Measurements from ENCODE around the gene SPTB.

The SPTB gene

DNA sequence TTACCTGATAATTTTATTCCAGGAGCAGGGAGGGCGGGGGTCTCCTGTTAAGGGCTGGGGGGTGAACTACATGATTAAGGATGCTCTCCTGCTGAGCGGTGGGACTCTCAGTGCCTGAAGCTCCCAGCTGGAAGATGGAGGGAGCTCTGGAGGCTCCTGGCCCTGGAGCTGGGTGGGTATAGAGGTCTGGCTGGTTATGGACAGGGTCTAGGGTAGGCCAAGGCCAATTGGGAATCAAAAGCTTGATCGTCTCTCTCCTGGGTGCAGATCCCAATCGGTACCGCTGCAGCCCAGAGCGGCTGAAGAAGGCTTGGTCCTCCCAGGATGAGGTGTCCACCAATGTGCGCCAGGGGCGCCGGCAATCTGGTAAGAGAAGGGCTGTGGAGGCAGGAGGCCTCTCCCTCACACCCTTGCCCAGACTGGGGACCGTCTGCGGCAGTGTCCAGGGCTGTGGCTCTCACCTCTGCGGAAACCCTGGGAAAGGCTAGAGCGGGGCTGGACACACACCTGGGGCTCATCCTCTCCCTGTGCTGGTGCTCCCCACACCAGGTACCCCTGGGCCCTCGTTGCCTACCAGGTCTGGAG is 147.1 kb downstream of the SPTB start:
- in situ Hi-C loops (cut with HindIII; ENCODE audit: low sequenced_read_pairs): no loop called here

DNA sequence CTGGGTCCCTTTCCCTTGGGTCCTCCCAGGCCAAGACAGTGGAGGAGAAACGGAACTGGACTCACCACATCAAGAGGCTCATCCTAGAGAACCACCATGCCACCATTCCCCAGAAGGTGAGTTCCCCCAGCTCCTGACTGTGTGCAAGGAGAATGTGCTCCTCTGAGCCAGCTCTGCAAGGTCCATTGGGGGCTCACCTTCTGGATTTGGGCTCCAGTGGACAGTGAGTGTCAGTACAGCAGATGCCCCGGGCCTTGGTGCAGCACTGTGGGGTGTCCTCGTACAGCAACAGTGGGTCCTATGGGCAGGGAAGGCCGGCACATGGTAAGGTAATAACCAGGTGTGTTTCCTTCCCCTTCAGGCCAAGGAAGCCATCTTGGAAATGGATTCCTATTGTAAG is 147.6 kb downstream of the SPTB start:
- in situ Hi-C loops (cut with HindIII; ENCODE audit: low sequenced_read_pairs): no loop called here

DNA sequence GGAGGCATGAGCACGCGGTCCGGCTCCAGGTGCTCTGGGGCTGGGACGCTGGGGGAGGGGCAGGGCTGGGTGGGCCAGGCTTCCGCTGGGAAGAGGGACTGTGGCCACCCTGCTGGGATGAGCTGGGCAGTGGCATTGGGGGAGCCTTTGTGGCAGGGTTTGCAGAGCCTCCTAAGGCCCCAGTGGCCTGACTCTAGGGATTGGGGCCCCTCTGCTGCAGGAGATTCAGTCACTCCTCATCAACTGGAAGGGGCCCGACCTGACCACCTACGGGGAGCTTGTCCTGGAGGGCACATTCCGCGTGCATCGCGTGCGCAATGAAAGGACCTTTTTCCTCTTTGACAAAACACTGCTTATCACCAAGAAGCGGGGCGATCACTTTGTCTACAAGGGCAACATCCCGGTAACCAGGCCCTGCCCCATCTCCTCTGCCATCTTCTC is 148.5 kb downstream of the SPTB start:
- in situ Hi-C loops (cut with HindIII; ENCODE audit: low sequenced_read_pairs): no loop called here

DNA sequence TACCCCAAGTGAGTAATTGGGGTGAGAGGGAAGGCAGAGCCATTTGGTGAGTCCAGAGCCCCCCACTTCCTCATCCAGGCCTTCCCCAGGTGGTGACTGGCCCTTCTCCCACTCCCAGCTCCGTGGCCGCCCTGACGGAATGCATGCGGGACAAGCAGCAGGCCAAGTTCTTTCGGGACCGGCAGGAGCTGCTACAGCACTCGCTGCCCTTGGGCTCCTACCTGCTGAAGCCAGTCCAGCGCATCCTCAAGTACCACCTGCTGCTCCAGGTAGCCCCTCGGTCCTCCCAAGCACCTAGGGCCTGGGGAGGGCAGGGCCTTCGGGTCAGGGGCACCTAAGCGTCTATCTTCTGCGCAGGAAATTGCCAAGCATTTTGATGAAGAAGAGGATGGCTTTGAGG is 149.0 kb downstream of the SPTB start:
- in situ Hi-C loops (cut with HindIII; ENCODE audit: low sequenced_read_pairs): no loop called here

DNA sequence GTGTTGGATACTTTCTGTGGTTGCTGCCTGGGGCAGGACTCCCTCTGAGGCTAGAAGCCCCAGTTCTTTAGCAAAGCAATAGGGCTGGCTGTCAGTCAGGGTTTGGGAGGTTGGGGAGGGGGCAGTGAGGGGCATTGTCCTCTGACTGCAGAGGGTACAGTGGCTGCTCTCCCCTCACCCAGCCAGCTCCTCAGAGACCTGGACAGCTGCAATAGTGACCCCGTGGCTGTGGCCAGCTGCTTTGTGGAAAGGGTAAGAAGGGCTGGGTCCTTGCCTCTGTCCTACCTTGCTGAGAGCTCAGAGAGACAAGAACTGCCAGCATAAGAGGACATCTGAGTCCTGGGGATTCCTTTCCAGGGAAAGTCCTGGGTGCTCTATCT is 149.7 kb downstream of the SPTB start:
- in situ Hi-C loops (cut with HindIII; ENCODE audit: low sequenced_read_pairs): no loop called here

DNA sequence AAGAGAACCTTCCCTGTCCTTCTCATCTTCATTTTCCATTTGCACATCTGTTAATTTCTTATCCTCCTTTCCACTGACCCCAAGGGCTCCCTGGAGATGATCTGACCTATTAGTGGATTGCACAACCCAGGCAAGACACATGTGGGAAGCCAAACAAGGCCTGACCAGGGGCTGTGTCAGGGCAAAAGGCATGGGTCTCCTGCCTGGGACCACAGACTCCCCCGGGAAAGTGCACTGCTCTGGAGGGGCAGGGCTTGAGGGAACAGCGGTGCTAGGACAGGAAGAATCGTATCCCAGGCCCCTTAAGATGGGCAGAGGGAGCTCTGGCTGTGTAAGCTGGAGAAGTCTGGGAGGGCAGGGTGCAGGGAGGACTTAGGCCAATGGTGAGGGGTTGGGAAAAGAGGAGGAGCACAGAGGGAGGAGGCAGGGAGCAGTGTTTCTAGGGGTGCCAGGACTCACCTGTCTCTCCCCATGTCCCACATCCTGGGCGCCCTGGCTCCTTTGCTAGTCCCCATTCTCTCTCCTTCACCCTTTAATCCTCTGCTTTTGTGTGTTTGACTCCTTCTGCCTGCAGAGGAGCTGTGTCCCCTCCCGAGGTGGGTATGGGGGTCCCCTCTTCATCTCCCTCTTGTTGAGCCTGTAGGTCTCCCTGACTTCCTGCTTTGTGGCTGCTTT is 150.2 kb downstream of the SPTB start:
- in situ Hi-C loops (cut with HindIII; ENCODE audit: low sequenced_read_pairs): no loop called here

DNA sequence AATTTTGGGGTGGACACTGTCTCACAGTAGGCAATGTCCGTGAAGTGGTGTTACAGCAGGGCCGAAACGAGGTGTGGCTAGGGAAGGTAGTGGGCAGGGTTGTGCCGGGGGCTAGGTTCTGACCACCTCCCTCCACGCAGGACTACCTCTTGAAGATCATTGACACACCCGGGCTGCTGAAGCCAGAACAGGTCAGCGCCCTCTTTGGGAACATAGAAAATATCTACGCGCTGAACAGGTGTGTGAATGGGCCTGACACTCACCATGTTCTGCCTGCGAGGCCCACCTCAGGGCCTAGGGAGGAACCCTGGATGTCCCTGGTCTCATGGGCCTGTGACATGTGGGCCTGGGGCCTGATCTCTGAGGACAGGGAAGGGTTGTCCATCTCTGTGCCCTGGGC is 150.9 kb downstream of the SPTB start:
- in situ Hi-C loops (cut with HindIII; ENCODE audit: low sequenced_read_pairs): no loop called here

DNA sequence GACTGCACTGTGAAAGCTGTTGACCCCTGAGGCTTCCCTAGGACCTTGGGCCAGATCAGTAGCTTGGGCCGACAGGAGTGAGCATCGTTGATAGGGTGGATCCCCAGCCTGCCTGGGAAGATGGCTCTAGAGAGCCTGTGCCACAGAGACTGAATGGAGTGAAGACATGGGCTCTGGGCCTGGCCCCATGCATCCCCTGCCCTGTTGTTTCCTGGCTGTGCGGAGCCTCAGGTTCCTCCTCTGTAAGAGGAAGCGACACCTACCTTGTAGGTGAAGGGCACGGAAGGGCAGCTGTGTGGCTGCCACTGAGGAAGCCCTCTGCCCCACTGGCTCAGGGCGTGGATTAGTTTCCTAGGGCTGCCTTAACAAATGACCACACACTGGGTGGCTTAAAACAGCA is 151.6 kb downstream of the SPTB start:
- in situ Hi-C loops (cut with HindIII; ENCODE audit: low sequenced_read_pairs): no loop called here

DNA sequence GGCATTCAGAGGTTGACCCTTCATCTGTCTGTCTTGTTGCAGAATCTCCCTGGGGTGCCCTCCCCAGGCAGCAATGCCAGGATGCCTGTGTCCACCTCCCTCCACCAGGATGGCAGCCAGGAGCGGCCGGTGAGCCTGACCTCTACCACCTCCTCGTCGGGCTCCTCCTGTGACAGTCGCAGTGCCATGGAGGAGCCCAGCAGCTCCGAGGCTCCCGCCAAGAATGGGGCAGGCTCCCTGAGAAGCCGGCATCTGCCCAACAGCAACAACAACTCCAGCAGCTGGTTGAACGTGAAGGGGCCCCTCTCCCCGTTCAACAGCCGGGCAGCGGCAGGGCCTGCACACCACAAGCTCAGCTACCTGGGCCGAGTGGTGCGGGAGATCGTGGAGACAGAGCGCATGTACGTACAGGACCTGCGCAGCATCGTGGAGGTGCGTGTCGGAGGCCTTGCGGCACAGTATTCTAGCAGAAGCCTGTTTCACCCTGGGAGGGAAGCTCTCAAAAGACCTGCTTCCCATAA is 152.1 kb downstream of the SPTB start:
- in situ Hi-C loops (cut with HindIII; ENCODE audit: low sequenced_read_pairs): no loop called here

DNA sequence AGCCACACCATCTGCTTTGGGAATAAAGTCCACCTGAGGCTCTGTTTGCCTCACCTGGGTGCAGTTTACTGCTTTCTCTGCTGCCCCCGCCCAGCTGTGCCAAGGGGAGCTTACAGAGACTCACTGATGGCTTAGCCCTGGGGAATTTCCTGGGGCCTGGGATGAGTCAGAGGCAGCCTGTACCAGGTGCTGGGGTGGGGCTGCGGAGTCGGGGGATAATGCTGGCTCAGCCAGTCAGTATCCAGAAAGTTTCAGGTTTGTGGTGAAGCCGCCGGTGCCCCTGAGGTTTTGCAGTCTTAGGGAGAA is 153.2 kb downstream of the SPTB start:
- in situ Hi-C loops (cut with HindIII; ENCODE audit: low sequenced_read_pairs): no loop called here

DNA sequence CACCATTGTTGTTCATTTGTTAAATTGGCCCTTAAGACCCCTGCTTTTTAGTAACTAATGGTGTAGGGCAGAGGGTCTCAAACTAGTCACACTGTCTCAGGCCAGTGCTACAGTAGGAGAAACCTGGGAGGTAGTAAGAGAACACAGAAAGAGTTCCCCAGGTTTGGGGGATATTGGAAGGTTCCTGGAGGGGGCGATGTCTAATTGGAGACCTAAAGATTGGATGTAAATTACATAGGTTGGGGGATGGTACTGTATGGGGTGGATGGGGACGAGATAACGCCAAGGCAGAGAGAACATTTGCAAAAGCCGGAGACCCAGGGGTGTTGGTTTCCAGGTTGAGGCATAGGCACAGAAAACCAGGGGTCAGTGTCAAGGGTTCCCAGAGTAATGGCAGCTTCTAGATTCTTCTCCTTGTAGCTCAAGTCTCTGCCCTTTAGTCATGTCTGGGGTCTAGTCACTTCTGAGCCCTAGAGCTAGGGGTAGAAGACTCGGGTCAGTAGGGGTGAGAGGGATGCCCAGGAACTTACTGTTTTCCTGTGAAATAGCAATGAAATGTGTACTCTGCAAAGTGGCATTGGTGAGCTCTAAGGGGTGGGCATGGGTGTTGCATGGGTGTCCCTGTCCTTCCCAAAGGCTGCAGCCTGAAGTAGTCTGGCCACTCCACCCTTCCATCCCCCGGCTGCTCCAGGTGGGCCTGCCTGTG is 153.7 kb downstream of the SPTB start:
- in situ Hi-C loops (cut with HindIII; ENCODE audit: low sequenced_read_pairs): no loop called here

DNA sequence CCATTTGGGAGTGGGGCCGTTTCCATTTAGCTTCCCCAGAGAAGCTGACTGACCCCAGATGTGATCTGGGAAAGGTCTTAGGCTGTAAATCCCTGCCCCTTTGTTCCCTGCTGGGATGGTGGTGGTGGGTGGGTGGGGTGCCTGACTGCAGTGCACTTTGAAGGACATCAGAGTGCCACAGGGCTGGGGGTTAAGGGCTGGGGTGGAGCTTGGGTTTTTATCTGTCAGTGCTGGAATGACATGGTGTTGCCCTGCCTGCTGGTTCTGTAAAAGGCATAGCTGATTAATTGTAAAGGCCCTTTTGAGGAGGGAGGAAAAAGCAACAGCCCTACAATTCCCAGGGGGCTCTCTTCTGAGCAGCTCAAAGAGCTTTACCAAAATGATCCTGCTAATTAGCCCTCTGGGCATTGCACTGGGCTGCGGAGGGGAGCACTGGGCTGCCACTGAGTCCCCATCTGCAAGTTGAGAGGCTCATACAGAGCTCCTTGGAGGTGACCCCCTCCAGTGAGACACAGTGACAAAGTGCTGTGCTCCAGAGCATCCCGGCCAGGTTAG is 154.4 kb downstream of the SPTB start:
- in situ Hi-C loops (cut with HindIII; ENCODE audit: low sequenced_read_pairs): no loop called here

DNA sequence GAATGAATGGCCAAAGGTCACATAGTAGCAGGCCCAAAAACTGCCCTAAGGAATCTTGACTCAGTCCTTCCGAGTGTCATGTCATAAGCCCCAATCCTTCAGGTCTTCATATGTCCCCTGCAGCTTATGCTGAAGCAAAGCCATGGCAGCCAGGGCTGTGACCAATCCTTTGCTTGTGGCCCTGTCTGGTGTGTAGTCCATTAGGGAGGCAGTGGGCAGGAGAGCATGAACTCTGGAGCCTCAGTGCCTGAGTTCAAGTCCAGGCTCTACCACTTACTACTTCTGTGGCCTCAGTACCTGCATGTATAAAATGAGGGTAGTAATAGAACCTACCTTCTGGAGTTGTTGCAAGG is 155.2 kb downstream of the SPTB start:
- in situ Hi-C loops (cut with HindIII; ENCODE audit: low sequenced_read_pairs): no loop called here

DNA sequence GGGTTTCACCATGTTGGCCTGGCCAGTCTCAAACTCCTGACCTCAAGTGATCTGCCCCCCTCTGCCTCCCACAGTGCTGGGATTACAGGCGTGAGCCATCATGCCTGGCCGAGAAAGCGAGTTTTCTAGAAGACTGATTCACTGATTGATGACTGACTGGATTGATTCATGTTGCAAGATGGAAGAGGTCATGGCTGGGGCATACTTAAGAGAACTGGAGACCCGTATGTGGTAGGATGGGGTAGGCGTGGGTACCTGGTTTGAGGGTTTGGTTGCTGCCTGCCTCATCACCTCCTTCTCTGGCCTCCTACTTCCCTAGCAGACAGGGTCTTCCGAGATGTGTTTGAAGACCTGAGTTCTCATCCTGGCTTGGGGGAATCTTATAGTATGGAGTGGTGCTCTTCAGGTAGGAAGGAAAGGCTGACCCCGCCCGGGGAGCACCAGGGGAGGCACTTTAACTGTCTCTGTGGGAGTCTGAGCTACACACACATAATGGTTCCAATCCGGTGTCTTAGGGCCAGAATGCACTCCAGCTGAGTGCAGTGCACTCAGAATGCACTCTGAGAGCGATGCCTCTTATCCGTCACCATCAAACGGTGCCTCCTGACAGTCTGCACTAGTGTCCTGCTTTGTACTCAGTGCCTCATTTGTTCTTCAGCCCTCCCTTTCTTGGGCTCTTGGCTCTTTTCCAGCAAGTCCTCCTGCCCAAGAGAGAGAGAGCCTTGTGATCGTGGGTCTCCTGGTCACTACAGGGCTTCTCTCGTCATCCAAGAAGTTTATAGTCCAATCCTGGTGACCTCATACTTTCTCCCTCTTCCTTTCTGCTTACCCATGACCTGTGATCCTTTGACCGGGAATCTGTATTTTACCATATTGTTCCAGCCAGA is 155.8 kb downstream of the SPTB start:
- in situ Hi-C loops (cut with HindIII; ENCODE audit: low sequenced_read_pairs): no loop called here

DNA sequence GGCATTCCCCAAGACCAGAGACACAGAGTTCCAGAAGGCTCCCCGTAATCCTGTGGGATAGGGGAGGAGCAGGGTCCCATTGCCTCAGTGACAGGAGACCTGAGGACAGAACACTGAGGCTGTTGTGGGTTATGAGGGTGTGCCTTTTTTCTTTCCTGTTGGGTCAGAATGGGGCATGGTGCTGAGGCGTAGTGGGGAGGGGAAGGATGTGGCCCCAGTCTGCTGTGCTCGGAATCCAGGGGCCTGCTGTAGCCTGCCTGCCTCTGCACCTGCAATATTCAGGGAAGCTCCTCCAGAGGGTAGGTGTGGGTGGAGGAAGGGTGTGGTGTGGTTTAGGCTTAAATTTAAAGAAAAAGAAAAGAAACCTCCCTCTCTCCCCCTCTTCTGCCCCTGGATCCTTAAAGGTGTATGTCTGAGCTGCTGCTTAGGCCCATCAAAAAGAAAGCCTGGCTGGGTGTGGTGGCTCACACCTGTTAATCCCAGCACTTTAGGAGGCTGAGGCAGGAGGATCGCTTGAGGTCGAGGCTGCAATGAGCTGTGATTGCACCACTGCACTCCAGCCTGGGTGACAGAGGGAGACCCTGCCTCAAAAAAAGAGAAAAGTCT is 156.8 kb downstream of the SPTB start:
- in situ Hi-C loops (cut with HindIII; ENCODE audit: low sequenced_read_pairs): no loop called here

DNA sequence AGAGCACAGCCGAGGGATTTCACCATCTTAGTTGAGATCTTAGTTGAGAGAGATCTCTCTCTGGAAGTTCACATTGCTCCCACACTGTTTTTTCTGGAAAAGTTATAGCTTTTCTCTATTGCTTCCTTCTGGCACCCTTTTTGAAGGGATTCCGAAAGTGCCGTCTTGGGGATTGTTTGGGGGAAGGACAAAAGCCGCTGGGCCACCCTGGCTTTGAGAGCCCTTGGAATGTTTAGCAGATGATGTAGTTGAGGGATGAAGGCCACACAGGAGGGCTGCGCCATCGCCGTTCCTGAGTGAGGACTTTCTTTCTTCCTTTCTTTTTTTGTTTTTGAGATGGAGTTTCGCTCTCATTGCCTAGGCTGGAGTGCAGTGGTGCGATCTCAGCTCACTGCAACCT is 157.8 kb downstream of the SPTB start:
- in situ Hi-C loops (cut with HindIII; ENCODE audit: low sequenced_read_pairs): no loop called here

DNA sequence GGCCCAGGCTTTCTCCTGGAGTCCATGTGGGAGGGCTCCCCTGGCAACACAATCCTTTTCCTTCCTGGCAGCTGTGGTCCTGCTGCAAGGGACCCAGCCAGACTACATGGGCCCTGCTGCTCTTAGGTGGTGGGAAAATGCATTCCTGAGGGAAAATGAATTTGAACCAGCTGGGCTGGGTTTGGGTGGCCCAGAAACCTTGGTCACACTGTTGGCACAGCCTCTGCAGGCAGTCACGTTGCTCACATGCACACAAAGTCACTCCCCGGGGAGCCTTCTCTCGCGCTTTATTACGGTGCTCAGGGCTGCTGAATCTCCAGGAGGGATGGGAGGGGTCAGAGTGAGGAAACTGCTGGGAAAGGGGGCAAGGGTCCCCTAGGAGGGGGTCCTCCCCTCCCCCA is 158.3 kb downstream of the SPTB start:
- in situ Hi-C loops (cut with HindIII; ENCODE audit: low sequenced_read_pairs): no loop called here

DNA sequence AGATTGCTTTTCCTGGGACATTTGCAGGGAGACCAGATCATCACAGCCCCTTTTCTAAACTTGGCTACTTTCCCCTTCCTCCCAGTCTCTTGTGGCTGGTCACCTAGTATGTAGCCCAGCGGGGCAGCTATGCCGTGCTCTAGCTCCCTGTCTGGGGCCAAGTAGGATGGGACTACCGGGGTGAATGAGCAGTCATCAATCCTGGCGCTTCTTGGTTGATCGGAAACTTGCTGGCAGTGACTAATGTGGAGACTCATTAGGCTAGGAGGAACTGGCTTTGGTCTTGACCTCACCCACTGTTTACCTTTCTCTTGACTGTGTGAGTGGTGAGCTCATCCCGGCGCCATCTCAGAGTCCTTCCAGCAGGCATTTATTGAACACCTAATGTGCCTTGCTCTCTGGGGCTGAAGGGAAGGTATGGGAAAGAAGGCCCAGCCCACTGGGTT is 159.6 kb downstream of the SPTB start:
- in situ Hi-C loops (cut with HindIII; ENCODE audit: low sequenced_read_pairs): no loop called here

DNA sequence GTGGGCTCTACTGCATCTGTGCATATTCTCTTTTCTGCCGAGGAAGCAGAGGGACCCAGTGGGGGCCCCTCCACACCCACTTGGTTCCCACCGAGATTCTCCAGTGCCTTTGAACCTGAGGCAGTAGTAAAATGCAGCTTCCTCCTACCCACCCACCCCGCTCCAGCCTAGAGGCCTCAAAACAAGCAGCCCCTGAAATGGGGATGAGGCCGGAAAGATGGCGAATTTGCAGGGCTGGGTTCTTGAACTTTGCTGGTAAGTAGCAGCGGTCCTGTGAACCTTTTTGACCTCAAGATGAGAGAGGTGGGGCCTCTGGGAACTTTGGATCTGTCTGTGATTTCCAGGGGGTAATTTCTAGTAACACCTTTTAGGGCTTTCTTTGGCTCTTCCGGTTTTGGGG is 160.1 kb downstream of the SPTB start:
- in situ Hi-C loops (cut with HindIII; ENCODE audit: low sequenced_read_pairs): no loop called here

DNA sequence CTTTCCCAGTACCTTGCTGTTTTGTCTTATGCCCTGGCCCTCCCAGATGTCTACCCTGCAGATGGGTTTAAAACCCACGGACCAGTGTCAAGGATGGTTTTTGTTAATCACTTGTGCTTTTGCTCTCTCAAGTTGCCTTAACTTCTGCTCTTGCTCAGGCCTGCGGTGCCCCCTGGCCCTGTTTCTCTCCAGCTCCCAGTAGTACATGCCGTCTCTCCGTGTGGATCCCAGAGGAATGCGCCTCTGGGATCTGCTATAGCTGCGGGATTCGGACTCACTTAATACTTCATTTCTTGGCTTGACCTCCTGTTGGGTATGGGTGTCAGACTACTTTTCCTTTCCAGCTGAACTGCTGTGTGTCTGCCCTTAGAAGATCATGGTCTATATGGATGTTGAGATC is 160.9 kb downstream of the SPTB start:
- in situ Hi-C loops (cut with HindIII; ENCODE audit: low sequenced_read_pairs): no loop called here

DNA sequence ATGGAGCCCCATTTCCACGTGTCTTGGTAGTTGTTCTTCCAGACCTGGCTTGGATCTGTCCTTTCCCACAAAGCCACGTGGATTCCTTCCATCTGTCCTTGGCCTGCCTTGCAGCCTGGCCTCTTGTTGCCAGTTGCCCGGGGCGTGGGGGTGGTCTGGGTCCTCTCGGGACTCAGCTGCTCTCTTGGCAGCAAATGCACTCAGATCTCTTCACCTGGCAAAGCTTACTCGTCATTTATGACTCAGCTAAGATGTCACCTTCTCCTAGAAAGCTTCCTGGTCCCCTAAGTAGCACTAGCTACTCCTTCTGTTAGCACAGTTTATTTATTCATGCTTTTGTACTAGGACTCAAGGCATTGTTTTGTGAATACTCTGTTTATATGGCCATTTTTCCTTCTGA is 161.8 kb downstream of the SPTB start:
- in situ Hi-C loops (cut with HindIII; ENCODE audit: low sequenced_read_pairs): no loop called here

Measured in endothelial cell of hepatic sinusoid (primary cell).